NB4 (cell line): ENCODE results near the gene GFY.

Experiments
- DNase-seq: peaks from one replicate; pipeline ENCODE4 v3.0.0; 2010; ENCODE audit warnings: low read depth
- H3K4me3 ChIP-seq: one replicate; pipeline ENCODE4 v1.5.1; 2011; ENCODE audit warnings: mild to moderate bottlenecking, low read depth, low read length, moderate library complexity
- CTCF ChIP-seq: IDR thresholded peaks from one replicate; pipeline ENCODE4 v1.5.1; 2012; ENCODE audit warnings: low read depth, low read length
- MAX ChIP-seq: IDR thresholded peaks from 2 replicates; pipeline ENCODE4 v1.6.1; 2011; ENCODE audit warnings: low read depth, low read length
- MYC ChIP-seq: IDR thresholded peaks from 2 replicates; pipeline ENCODE4 v1.6.1; 2011; ENCODE audit warnings: low read depth, low read length
- POLR2A ChIP-seq: IDR thresholded peaks from 2 replicates; pipeline ENCODE4 v1.6.1; 2011; ENCODE audit warnings: mild to moderate bottlenecking; ENCODE audit not compliant: insufficient read length; ENCODE audit errors: extremely low read depth

Gene GFY

DNA sequence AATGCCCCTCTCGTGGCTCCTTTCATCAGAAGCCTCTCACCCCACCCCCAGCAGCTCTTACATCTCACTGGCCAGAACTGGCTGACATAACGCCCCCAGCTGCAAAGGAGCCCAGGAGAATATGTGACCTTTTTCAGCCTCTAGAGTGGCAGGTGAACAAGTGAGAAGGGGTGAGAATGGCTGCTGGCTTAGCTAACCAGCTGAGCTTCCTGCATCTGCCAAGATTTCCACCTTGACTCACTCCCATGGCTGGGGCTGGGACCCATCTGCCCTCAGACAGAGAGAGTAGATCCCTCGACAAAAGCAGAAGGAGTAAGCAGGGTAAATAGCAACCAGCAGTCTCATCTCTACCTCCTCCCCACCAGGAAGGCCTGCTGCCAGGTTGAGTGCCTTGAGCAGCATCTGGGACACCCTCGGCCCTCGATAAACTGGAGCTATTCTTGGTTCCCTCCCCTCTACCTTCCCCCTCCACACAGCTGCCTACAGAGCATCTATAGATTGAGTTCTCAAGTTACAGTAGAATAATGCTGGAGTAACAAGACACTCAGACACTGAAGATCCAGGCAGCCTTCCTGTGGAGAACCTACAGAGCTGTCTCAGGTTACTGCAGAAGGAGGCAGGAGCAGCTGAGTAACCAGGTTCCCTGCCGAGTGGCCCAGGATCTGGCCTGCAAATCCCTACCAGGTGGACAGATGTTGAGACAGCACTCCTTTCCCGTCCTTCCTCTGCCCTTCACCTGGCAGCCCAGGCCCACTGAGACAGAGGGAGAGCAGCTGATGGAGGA lies 21.6 kb upstream of the GFY start:
- TF ChIP-seq MAX (no peak), POLR2A (no peak), CTCF (no peak)
- no peak for DNase-seq
- no peak overlapping the region for H3K4me3 ChIP-seq

GRCh38 chr19:49407079-49407478 lies 18.1 kb upstream of the GFY start:
- DNase-seq, result no peak
- no peak overlapping the region for H3K4me3 ChIP-seq
- TF ChIP-seq POLR2A, result no peak

DNA sequence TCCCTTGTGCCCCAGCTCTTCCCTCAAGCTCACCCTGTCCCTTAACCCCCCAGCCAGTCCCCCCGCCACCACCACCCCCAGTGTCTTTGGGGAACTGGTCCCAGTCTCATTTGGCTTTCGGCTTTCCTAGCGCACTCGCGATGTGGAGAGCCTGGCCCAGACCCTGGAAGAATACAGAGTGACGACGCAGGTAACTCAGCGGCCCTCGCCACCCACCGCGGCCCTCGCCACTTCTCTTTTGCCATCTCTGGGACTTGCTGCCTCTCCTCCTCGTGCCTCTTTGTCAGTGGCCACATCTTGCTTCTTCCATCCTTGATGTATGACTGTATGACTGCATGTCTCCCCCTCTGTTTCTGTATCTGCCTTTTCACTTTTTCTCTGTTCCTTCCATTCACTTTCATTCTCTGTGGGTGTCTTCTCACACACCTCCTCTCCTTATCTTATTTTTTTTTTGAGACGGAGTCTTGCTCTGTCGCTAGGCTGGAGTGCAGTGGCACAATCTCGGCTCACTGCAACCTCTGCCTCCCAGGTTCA lies 17.6 kb upstream of the GFY start:
- no peak overlapping the region for H3K4me3 ChIP-seq
- no peak for TF ChIP-seq POLR2A
- TF ChIP-seq CTCF, result no peak
- no peak for TF ChIP-seq MAX
- TF ChIP-seq MYC, result no peak
- DNase-seq, result no peak

GRCh38 chr19:49408816-49409440 lies 16.3 kb upstream of the GFY start:
- no peak overlapping the region for H3K4me3 ChIP-seq
- no peak for TF ChIP-seq POLR2A
- no peak for TF ChIP-seq CTCF
- TF ChIP-seq MYC, result no peak
- TF ChIP-seq MAX, result no peak
- peak; percentile 66 for DNase-seq

GRCh38 chr19:49409441-49410029 lies 15.7 kb upstream of the GFY start:
- TF ChIP-seq CTCF (no peak), MAX (0 out of 2 replicates have a peak, but pooled peaks have one; percentile 21)
- H3K4me3 ChIP-seq, result no peak overlapping the region
- peak; percentile 75 for DNase-seq

DNA sequence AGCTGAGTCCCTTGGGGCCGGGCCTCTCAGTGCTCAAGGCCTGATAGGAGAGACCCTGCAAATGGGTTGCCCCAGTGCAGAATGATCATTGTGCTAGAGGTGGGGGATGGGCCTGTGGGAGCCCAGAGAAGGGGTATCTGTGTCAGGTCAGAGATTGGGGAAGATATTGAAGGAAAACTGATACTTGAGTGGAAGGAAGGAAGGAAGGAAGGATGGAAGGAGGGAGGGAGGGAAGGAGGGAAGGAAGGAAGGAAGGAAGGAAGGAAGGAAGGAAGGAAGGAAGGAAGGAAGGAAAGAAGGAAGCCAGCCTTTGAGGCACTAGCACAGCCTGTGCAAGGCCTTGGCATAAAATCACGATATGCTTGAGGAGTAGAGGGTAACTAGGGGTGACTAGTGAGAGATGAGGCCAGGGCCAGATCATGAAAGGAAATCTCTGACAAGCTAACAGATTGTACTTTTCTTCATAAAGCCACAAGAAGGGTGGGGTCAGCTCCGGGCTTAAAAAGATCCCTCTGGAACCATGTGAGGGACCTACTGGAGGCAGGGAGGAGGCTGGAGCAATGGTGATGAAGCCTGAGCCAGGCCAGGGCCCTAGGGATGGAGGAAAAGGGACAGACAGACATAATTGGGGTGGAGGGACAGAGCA lies 13.4 kb upstream of the GFY start:
- TF ChIP-seq MAX (no peak), POLR2A (no peak), CTCF (no peak), MYC (no peak)
- H3K4me3 ChIP-seq, result no peak overlapping the region
- no peak for DNase-seq
